Activated gamma-delta T cell treated with Interleukin-2 at 50 U/mL for 16 hours (primary cell): ENCODE measurements around the gene SMIM5.
A peak's percentile ranks its signal among the peaks of the same experiment; 100 is the strongest.
"Not testable (repeated sequence)": the region's sequence is repeated elsewhere in the genome, so short reads cannot be mapped to it uniquely, and the experiment has no call there.

Experiments used
- DNase-seq: peaks from one replicate; pipeline ENCODE4 v3.0.0-alpha.2; 2020

Gene SMIM5

GRCh38 chr17:75632863-75633485 lies at the start of gene SMIM5:
SMIM5 (plus strand) TSS chr17:75633434; CDS start chr17:75640202, 6,768 bp downstream.
- DNase-seq = peak; percentile 84

GRCh38 chr17:75584849-75585175 lies 48.4 kb upstream of the SMIM5 start:
- DNase-seq = no peak

GRCh38 chr17:75587675-75588595 lies 45.3 kb upstream of the SMIM5 start, which contains the start of gene MYO15B:
MYO15B (plus strand) TSS chr17:75587800; CDS start chr17:75588058, 258 bp downstream.
- peak; percentile 67 for DNase-seq

GRCh38 chr17:75588596-75589011 lies 44.6 kb upstream of the SMIM5 start:
- DNase-seq = no peak

GRCh38 chr17:75589012-75589918 lies 44.0 kb upstream of the SMIM5 start:
- DNase-seq = peak; percentile 94

GRCh38 chr17:75589919-75590303 lies 43.3 kb upstream of the SMIM5 start:
- DNase-seq = no peak

GRCh38 chr17:75590314-75590761 lies 42.9 kb upstream of the SMIM5 start:
- no peak for DNase-seq

GRCh38 chr17:75590849-75591721 lies 42.1 kb upstream of the SMIM5 start:
- DNase-seq = no peak

GRCh38 chr17:75591722-75592302 lies 41.4 kb upstream of the SMIM5 start:
- DNase-seq = no peak

- DNase-seq = no peak
Observed at GRCh38 chr17:75592348-75593020, 40.8 kb upstream of the SMIM5 start.

GRCh38 chr17:75593430-75593829 lies 39.8 kb upstream of the SMIM5 start:
- DNase-seq = not testable (repeated sequence)

GRCh38 chr17:75594499-75595283 lies 38.5 kb upstream of the SMIM5 start:
- DNase-seq = no peak

- DNase-seq = no peak
Observed at GRCh38 chr17:75595284-75595919, 37.8 kb upstream of the SMIM5 start.

GRCh38 chr17:75595920-75596313 lies 37.3 kb upstream of the SMIM5 start:
- DNase-seq = no peak

- no peak for DNase-seq
Observed at GRCh38 chr17:75596320-75597087, 36.7 kb upstream of the SMIM5 start.

- peak; percentile 55 for DNase-seq
Observed at GRCh38 chr17:75601057-75601987, 31.9 kb upstream of the SMIM5 start.

GRCh38 chr17:75602644-75603043 lies 30.6 kb upstream of the SMIM5 start:
- DNase-seq = no peak

GRCh38 chr17:75603123-75603522 lies 30.1 kb upstream of the SMIM5 start:
- DNase-seq = no peak
